Right atrium auricular region (tissue), 2 donors: ENCODE results near the gene ZNF318. TPM values are rescaled to one million over a fixed set of nuclear protein-coding genes. Genes with fewer than 3 reads are reported as not detected.

Experiments
- DNase-seq: peaks from one replicate; pipeline ENCODE4 v3.0.0-alpha.2; 2019; ENCODE audit warnings: low spot score
- H3K27ac ChIP-seq, 2 donors: fragments of 200-600 bp; sonication (generic); 1 replicate in 1 of 2; 2 replicates in 1 of 2; pipeline ENCODE4 v1.5.1; 2016 to 2019
- H3K27me3 ChIP-seq, 2 donors: fragments of 200-600 bp; sonication (generic); one replicate each; pipeline versions ENCODE4 v1.5.1 to v1.6.0; 2017 to 2019
- H3K36me3 ChIP-seq: fragments of 200-600 bp; sonication (generic); one replicate; pipeline ENCODE4 v1.5.1; 2016
- H3K4me1 ChIP-seq, 2 donors: fragments of 200-600 bp; sonication (generic); one replicate each; pipeline versions ENCODE4 v1.5.1 to v1.6.0; 2017 to 2019
- H3K4me3 ChIP-seq, 2 donors: fragments of 200-600 bp; sonication (generic); 1 replicate in 1 of 2; 2 replicates in 1 of 2; pipeline ENCODE4 v1.5.1; 2017 to 2019; ENCODE audit warnings: mild to moderate bottlenecking in 1 of 2, moderate library complexity in 1 of 2
- H3K9me3 ChIP-seq, 2 donors: fragments of 200-600 bp; sonication (generic); one replicate each; pipeline ENCODE4 v1.5.1; 2019
- CTCF ChIP-seq, 2 donors: fragments of 200-600 bp; sonication (generic); IDR thresholded peaks; one replicate each; pipeline ENCODE4 v1.5.1; 2019; ENCODE audit warnings: antibody characterized with exemption in 2 of 2
- total RNA-seq, 2 donors: library from RNA; depleted of rRNA; stranded (reverse); fragments of >200 nt; gene quantifications; one replicate each; pipeline ENCODE4 v1.1.0, GENCODE V29; 2016

ZNF318 gene
- total RNA-seq, 2 donors from 2014 or later: 10.1 to 11.3 TPM

- no peak overlapping the region for H3K27ac ChIP-seq
- DNase-seq: no peak
- H3K4me1 ChIP-seq: no peaks in the 10 kb centered on the region
- H3K4me3 ChIP-seq: no peak overlapping the region
- TF ChIP-seq CTCF (IDR thresholded peaks at IDR 0.05): no peak
- H3K9me3 ChIP-seq: no peaks in the 10 kb centered on the region
- no peaks in the 10 kb centered on the region for H3K27me3 ChIP-seq
- no peaks in the 10 kb centered on the region for H3K36me3 ChIP-seq
These were observed 81.4 kb downstream of the ZNF318 start for GRCh38 chr6:43287717-43288679.

GRCh38 chr6:43286980-43287716 is 82.3 kb downstream of the ZNF318 start:
- H3K36me3 ChIP-seq: no peaks in the 10 kb centered on the region
- DNase-seq: no peak
- no peaks in the 10 kb centered on the region for H3K9me3 ChIP-seq
- no peaks in the 10 kb centered on the region for H3K4me1 ChIP-seq
- H3K27ac ChIP-seq: no peak overlapping the region
- no peak for TF ChIP-seq CTCF (IDR thresholded peaks at IDR 0.05)
- H3K4me3 ChIP-seq: no peak overlapping the region
- H3K27me3 ChIP-seq: no peaks in the 10 kb centered on the region

GRCh38 chr6:43286456-43286979 is 82.9 kb downstream of the ZNF318 start:
- Histone ChIP-seq H3K27me3 (no peaks in the 10 kb centered on the region), H3K27ac (no peak overlapping the region), H3K36me3 (no peaks in the 10 kb centered on the region), H3K4me3 (no peak overlapping the region), H3K9me3 (no peaks in the 10 kb centered on the region), H3K4me1 (no peaks in the 10 kb centered on the region)
- no peak for DNase-seq
- TF ChIP-seq CTCF (IDR thresholded peaks at IDR 0.05): no peak

Other genes starting within 250 kb of the ZNF318 start
- 100 to 1,000 TPM in 1 of 2 donors, 10 to 100 TPM in 1; 59.4 to 116 TPM for gene SRF, start 198.4 kb downstream of the ZNF318 start, total RNA-seq
- gene CUL9, start 187.5 kb downstream of the ZNF318 start, total RNA-seq: 10 to 100 TPM; 11.0 to 16.8 TPM
- 10 to 100 TPM; 38.4 to 63.9 TPM for gene DNPH1, start 140.2 kb downstream of the ZNF318 start, total RNA-seq
- under 1 TPM; 0.12 to 0.15 TPM for gene TTBK1, start 126.2 kb downstream of the ZNF318 start, total RNA-seq
- gene SLC22A7, start 71.4 kb downstream of the ZNF318 start, total RNA-seq: not detected
- gene CRIP3, start 60.8 kb downstream of the ZNF318 start, total RNA-seq: 1 to 10 TPM in 1 of 2 donors, not detected in 1; 1.5 TPM
- gene ABCC10, start 57.9 kb upstream of the ZNF318 start, total RNA-seq: 1 to 10 TPM; 7.1 to 7.8 TPM
- gene DLK2, start 85.9 kb upstream of the ZNF318 start, total RNA-seq: 1 to 10 TPM in 1 of 2 donors, not detected in 1; 1.3 TPM
- 10 to 100 TPM; 15.8 to 22.0 TPM for gene TJAP1, start 107.9 kb upstream of the ZNF318 start, total RNA-seq
- gene LRRC73, start 140.7 kb upstream of the ZNF318 start, total RNA-seq: under 1 TPM; 0.41 to 0.90 TPM
- gene YIPF3, start 147.3 kb upstream of the ZNF318 start, total RNA-seq: 100 to 1,000 TPM in 1 of 2 donors, 10 to 100 TPM in 1; 84.0 to 103 TPM
- gene POLR1C, start 147.4 kb upstream of the ZNF318 start, total RNA-seq: 10 to 100 TPM; 13.5 to 13.9 TPM
- gene XPO5, start 206.4 kb upstream of the ZNF318 start, total RNA-seq: 10 to 100 TPM in 1 of 2 donors, 1 to 10 TPM in 1; 8.8 to 11.8 TPM
- gene POLH, start 206.5 kb upstream of the ZNF318 start, total RNA-seq: 1 to 10 TPM; 5.5 to 6.2 TPM